Measurements from ENCODE around the gene PPM1J. TPM values are rescaled to one million over a fixed set of nuclear protein-coding genes. Genes with fewer than 3 reads are reported as not detected.

PPM1J gene
- total RNA-seq, 2 experiments from 2014 or later: 1.7 to 2.8 TPM

GRCh38 chr1:112712191-112712590 lies 2.9 kb downstream of the PPM1J start:
- CTCF ChIA-PET: interaction anchor here (1.7 kb wide), 1 partner anchor 211 kb away, joined by 5 read pairs; no protein-coding TSS in a partner anchor
- ATAC-seq: no peak
- Mint-ChIP-seq H3K27ac (no peak overlapping the region), H3K36me3 (ENCODE audit: low read depth) (no peaks in the 10 kb centered on the region), H3K27me3 (peaks cover 34% of the 10 kb centered on the region), H3K4me1 (ENCODE audit: low read depth) (peaks cover 23% of the 10 kb centered on the region), H3K4me3 (no peak overlapping the region), H3K9me3 (no peaks in the 10 kb centered on the region)
- intact Hi-C loops (cut with micrococcal nuclease): no loop called here
- no peak for DNase-seq
- no peak for TF ChIP-seq CTCF (IDR thresholded peaks at IDR 0.05)
- POLR2A ChIA-PET: interaction anchor here (0.8 kb wide), 1 partner anchor 9 kb away, joined by 3 read pairs; no protein-coding TSS in a partner anchor

- ChIA-PET POLR2A (no interaction called here), CTCF (interaction anchor here (1.5 to 1.7 kb wide), 2 partner anchors 210 to 318 kb away, joined by 5 to 7 read pairs; no protein-coding TSS in a partner anchor)
- Mint-ChIP-seq H3K4me3 (no peak overlapping the region), H3K36me3 (ENCODE audit: low read depth) (no peaks in the 10 kb centered on the region), H3K27me3 (peaks cover 32% of the 10 kb centered on the region), H3K9me3 (no peaks in the 10 kb centered on the region), H3K4me1 (ENCODE audit: low read depth) (peaks cover 21% of the 10 kb centered on the region), H3K27ac (no peak overlapping the region)
- ATAC-seq (no peak), DNase-seq (no peak)
- intact Hi-C loops (cut with micrococcal nuclease): loop anchor here (2.0 kb wide), 1 partner anchor 207 kb away; no protein-coding TSS in a partner anchor
- no peak for TF ChIP-seq CTCF (IDR thresholded peaks at IDR 0.05)
Observed at GRCh38 chr1:112711670-112712069, 3.5 kb downstream of the PPM1J start.

- DNase-seq: no peak
- H3K27ac Mint-ChIP-seq: no peak overlapping the region
- no peaks in the 10 kb centered on the region for H3K36me3 Mint-ChIP-seq (ENCODE audit: low read depth)
- ChIA-PET CTCF (interaction anchor here (0.7 to 4.2 kb wide), 8 partner anchors 8 to 361 kb away, joined by 3 to 41 read pairs (median 4); partner anchors contain the start of gene LRIG2), POLR2A (no interaction called here)
- H3K4me3 Mint-ChIP-seq: no peak overlapping the region
- no peak for TF ChIP-seq CTCF (IDR thresholded peaks at IDR 0.05)
- no peaks in the 10 kb centered on the region for H3K9me3 Mint-ChIP-seq
- peaks cover 19% of the 10 kb centered on the region for H3K4me1 Mint-ChIP-seq (ENCODE audit: low read depth)
- peaks cover 32% of the 10 kb centered on the region for H3K27me3 Mint-ChIP-seq
- intact Hi-C loops (cut with micrococcal nuclease): loop anchor here (2.0 kb wide), 1 partner anchor 206 kb away; no protein-coding TSS in a partner anchor
- ATAC-seq: no peak
Observed at GRCh38 chr1:112711041-112711440, 4.1 kb downstream of the PPM1J start.

- ATAC-seq (no peak), DNase-seq (no peak)
- no peak for TF ChIP-seq CTCF (IDR thresholded peaks at IDR 0.05)
- H3K4me3 Mint-ChIP-seq: no peak overlapping the region
- H3K4me1 Mint-ChIP-seq (ENCODE audit: low read depth): peaks cover 19% of the 10 kb centered on the region
- H3K36me3 Mint-ChIP-seq (ENCODE audit: low read depth): no peaks in the 10 kb centered on the region
- CTCF ChIA-PET: interaction anchor here (0.7 to 4.2 kb wide), 9 partner anchors 9 to 362 kb away, joined by 3 to 41 read pairs (median 4); partner anchors contain the start of gene LRIG2
- H3K9me3 Mint-ChIP-seq: no peaks in the 10 kb centered on the region
- POLR2A ChIA-PET: no interaction called here
- H3K27ac Mint-ChIP-seq: no peak overlapping the region
- intact Hi-C loops (cut with micrococcal nuclease): loop anchor here (2.0 kb wide), 1 partner anchor 206 kb away; no protein-coding TSS in a partner anchor
- peaks cover 32% of the 10 kb centered on the region for H3K27me3 Mint-ChIP-seq
Observed at GRCh38 chr1:112710586-112710985, 4.5 kb downstream of the PPM1J start.

GRCh38 chr1:112710159-112710558 lies 5.0 kb downstream of the PPM1J start:
- Mint-ChIP-seq H3K27ac (no peak overlapping the region), H3K27me3 (peaks cover 32% of the 10 kb centered on the region), H3K4me3 (no peak overlapping the region), H3K4me1 (ENCODE audit: low read depth) (peaks cover 23% of the 10 kb centered on the region), H3K36me3 (ENCODE audit: low read depth) (no peaks in the 10 kb centered on the region), H3K9me3 (no peaks in the 10 kb centered on the region)
- TF ChIP-seq CTCF (IDR thresholded peaks at IDR 0.05): no peak
- ChIA-PET POLR2A (interaction anchor here (1.5 kb wide), 1 partner anchor 35 kb away, joined by 6 read pairs; the partner anchor contains the start of gene MOV10), CTCF (interaction anchor here (0.9 to 4.2 kb wide), 7 partner anchors 9 to 362 kb away, joined by 3 to 41 read pairs (median 7); partner anchors contain the start of gene LRIG2)
- ATAC-seq (no peak), DNase-seq (no peak)
- intact Hi-C loops (cut with micrococcal nuclease): loop anchor here (2.0 kb wide), 1 partner anchor 205 kb away; no protein-coding TSS in a partner anchor
